T-helper 2 cell treated with Interferon-gamma antibody and Interleukin-4, amounts not matched to agents 5 μg/mL and 100 μg/mL, for 36 hours (primary cell): ENCODE results near the gene CAMSAP3.
"Not testable (repeated sequence)": the region's sequence is repeated elsewhere in the genome, so short reads cannot be mapped to it uniquely, and the experiment has no call there.

Experiments
- DNase-seq: peaks from one replicate; pipeline ENCODE4 v3.0.0; 2021; ENCODE audit warnings: low spot score
- H3K27ac Mint-ChIP-seq: one replicate; pipeline ENCODE4 v1.8.0; 2021; ENCODE audit warnings: mild to moderate bottlenecking, mixed read lengths
- H3K27me3 Mint-ChIP-seq: one replicate; pipeline ENCODE4 v1.8.0; 2021; ENCODE audit warnings: low read depth, mixed read lengths
- H3K36me3 Mint-ChIP-seq: one replicate; pipeline ENCODE4 v1.8.0; 2021; ENCODE audit warnings: low read depth, mixed read lengths
- H3K4me1 Mint-ChIP-seq: one replicate; pipeline ENCODE4 v1.8.0; 2021; ENCODE audit warnings: low read depth, mixed read lengths
- H3K4me3 Mint-ChIP-seq: one replicate; pipeline ENCODE4 v1.8.0; 2022; ENCODE audit warnings: mild to moderate bottlenecking, moderate library complexity, mixed read lengths
- H3K9me3 Mint-ChIP-seq: one replicate; pipeline ENCODE4 v1.8.0; 2021; ENCODE audit warnings: mixed read lengths

The CAMSAP3 gene

GRCh38 chr19:7561325-7561724 lies 34.3 kb upstream of the CAMSAP3 start:
- Mint-ChIP-seq H3K27ac (no peak overlapping the region), H3K27me3 (no peaks in the 10 kb centered on the region), H3K4me3 (no peak overlapping the region), H3K36me3 (peaks cover 24% of the 10 kb centered on the region), H3K9me3 (no peaks in the 10 kb centered on the region), H3K4me1 (no peaks in the 10 kb centered on the region)
- no peak for DNase-seq

- Mint-ChIP-seq H3K27me3 (no peaks in the 10 kb centered on the region), H3K36me3 (peaks cover 16% of the 10 kb centered on the region), H3K4me1 (no peaks in the 10 kb centered on the region), H3K27ac (no peak overlapping the region), H3K4me3 (no peak overlapping the region), H3K9me3 (no peaks in the 10 kb centered on the region)
- DNase-seq, result no peak
Observed at GRCh38 chr19:7562646-7563393, 32.8 kb upstream of the CAMSAP3 start.

DNA sequence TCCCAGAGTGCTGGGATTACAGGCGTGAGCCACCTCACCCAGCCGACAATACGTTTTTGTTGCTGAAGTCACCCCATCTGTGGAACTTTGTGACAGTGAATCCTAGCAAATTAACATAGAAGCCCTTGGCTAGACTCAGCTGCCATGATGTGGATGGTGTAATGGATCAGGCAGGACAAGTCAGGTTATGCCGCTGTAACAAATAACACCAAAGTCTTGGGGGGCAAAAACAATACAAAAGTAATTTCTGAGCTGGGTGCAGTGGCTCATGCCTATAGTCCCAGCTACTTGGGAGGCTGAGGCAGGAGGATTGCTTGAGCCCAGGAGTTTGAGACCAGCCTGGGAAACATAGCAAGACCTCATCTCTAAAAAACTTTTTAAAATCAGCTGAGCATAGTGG lies 30.8 kb upstream of the CAMSAP3 start:
- peaks cover 5% of the 10 kb centered on the region for H3K36me3 Mint-ChIP-seq
- H3K4me1 Mint-ChIP-seq, result no peaks in the 10 kb centered on the region
- H3K27me3 Mint-ChIP-seq, result no peaks in the 10 kb centered on the region
- no peak overlapping the region for H3K4me3 Mint-ChIP-seq
- no peak for DNase-seq
- no peak overlapping the region for H3K27ac Mint-ChIP-seq
- no peaks in the 10 kb centered on the region for H3K9me3 Mint-ChIP-seq

DNA sequence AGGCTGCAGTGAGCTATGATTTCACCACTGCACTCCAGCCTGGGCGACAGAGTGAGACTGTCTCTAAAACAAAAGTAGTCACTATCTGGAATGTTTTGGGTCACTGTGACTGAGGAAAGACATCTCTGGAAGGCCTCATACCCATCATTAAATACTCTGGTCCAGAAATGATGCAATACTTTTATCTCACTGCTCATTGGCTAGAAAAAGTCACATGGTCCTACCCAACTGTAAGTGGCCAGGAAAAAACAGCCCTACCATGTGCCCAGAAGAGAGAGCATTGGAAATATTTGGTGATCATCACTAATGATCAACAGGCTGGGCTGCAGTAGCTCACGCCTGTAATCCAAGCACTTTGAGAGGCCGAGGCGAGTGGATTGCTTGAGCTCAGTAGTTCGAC lies 30.3 kb upstream of the CAMSAP3 start:
- Mint-ChIP-seq H3K4me3 (no peak overlapping the region), H3K4me1 (no peaks in the 10 kb centered on the region), H3K27ac (no peak overlapping the region), H3K9me3 (no peaks in the 10 kb centered on the region), H3K36me3 (peaks cover 2% of the 10 kb centered on the region), H3K27me3 (no peaks in the 10 kb centered on the region)
- no peak for DNase-seq

GRCh38 chr19:7570761-7571160 lies 24.9 kb upstream of the CAMSAP3 start:
- Mint-ChIP-seq H3K9me3 (no peaks in the 10 kb centered on the region), H3K27ac (no peak overlapping the region), H3K36me3 (no peaks in the 10 kb centered on the region), H3K4me1 (no peaks in the 10 kb centered on the region), H3K4me3 (no peak overlapping the region), H3K27me3 (no peaks in the 10 kb centered on the region)
- DNase-seq, result no peak

DNA sequence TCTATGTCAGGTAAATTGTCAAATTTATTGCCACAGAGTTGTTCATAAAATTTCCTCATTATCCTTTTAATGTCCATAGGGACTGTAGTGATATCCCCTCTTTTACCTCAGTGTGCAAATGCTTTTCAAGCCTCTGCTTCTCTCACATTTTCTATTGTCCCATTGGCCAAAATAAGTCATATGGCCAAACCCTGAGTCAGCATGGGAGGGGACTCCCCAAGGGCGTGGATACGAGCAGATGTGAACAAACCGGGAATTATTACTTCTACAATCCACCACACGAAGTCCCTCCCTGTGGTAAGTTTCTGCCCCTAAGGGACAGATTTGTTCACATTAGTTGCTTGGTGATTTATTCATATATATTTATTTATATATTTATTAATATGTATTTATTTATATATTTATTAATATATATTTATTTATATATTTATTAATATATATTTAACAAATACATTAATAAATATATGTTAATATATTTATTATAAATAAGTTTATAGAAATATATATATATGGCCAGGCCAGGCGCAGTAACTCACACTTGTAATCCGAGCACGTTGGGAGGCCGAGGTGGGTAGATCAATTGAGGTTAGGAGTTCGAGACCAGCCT lies 20.1 kb upstream of the CAMSAP3 start:
- no peaks in the 10 kb centered on the region for H3K36me3 Mint-ChIP-seq
- no peaks in the 10 kb centered on the region for H3K27me3 Mint-ChIP-seq
- no peaks in the 10 kb centered on the region for H3K4me1 Mint-ChIP-seq
- H3K27ac Mint-ChIP-seq, result no peak overlapping the region
- no peak for DNase-seq
- H3K4me3 Mint-ChIP-seq, result no peak overlapping the region
- H3K9me3 Mint-ChIP-seq, result no peaks in the 10 kb centered on the region

- not testable (repeated sequence) for H3K9me3 Mint-ChIP-seq, DNase-seq
Observed at GRCh38 chr19:7577422-7577821, 18.2 kb upstream of the CAMSAP3 start.

GRCh38 chr19:7578127-7578526 lies 17.5 kb upstream of the CAMSAP3 start:
- no peaks in the 10 kb centered on the region for H3K36me3 Mint-ChIP-seq
- H3K4me1 Mint-ChIP-seq, result no peaks in the 10 kb centered on the region
- DNase-seq, result no peak
- no peak overlapping the region for H3K27ac Mint-ChIP-seq
- no peaks in the 10 kb centered on the region for H3K27me3 Mint-ChIP-seq
- no peaks in the 10 kb centered on the region for H3K9me3 Mint-ChIP-seq
- no peak overlapping the region for H3K4me3 Mint-ChIP-seq

More at GRCh38 chr19:7577422-7577821, 18.2 kb upstream of the CAMSAP3 start:
- not testable (repeated sequence) for H3K27me3 Mint-ChIP-seq, H3K36me3 Mint-ChIP-seq, H3K4me3 Mint-ChIP-seq, H3K4me1 Mint-ChIP-seq, H3K27ac Mint-ChIP-seq

GRCh38 chr19:7579182-7579581 lies 16.5 kb upstream of the CAMSAP3 start:
- no peaks in the 10 kb centered on the region for H3K9me3 Mint-ChIP-seq
- no peaks in the 10 kb centered on the region for H3K4me1 Mint-ChIP-seq
- no peak overlapping the region for H3K27ac Mint-ChIP-seq
- no peak overlapping the region for H3K4me3 Mint-ChIP-seq
- no peaks in the 10 kb centered on the region for H3K27me3 Mint-ChIP-seq
- no peaks in the 10 kb centered on the region for H3K36me3 Mint-ChIP-seq
- no peak for DNase-seq

GRCh38 chr19:7582446-7582845 lies 13.2 kb upstream of the CAMSAP3 start:
- Mint-ChIP-seq H3K4me1 (no peaks in the 10 kb centered on the region), H3K27ac (no peak overlapping the region), H3K36me3 (no peaks in the 10 kb centered on the region), H3K9me3 (no peaks in the 10 kb centered on the region), H3K4me3 (no peak overlapping the region), H3K27me3 (no peaks in the 10 kb centered on the region)
- DNase-seq, result no peak

- no peak overlapping the region for H3K4me3 Mint-ChIP-seq
- H3K36me3 Mint-ChIP-seq, result no peaks in the 10 kb centered on the region
- H3K9me3 Mint-ChIP-seq, result no peaks in the 10 kb centered on the region
- H3K4me1 Mint-ChIP-seq, result no peaks in the 10 kb centered on the region
- H3K27ac Mint-ChIP-seq, result no peak overlapping the region
- no peak for DNase-seq
- H3K27me3 Mint-ChIP-seq, result peaks cover 15% of the 10 kb centered on the region
Observed at GRCh38 chr19:7589822-7590221, 5.8 kb upstream of the CAMSAP3 start.

GRCh38 chr19:7590256-7590655 lies 5.4 kb upstream of the CAMSAP3 start:
- Mint-ChIP-seq H3K4me3 (no peak overlapping the region), H3K27me3 (peaks cover 18% of the 10 kb centered on the region), H3K27ac (no peak overlapping the region), H3K4me1 (peaks cover 2% of the 10 kb centered on the region), H3K9me3 (no peaks in the 10 kb centered on the region), H3K36me3 (no peaks in the 10 kb centered on the region)
- no peak for DNase-seq

DNA sequence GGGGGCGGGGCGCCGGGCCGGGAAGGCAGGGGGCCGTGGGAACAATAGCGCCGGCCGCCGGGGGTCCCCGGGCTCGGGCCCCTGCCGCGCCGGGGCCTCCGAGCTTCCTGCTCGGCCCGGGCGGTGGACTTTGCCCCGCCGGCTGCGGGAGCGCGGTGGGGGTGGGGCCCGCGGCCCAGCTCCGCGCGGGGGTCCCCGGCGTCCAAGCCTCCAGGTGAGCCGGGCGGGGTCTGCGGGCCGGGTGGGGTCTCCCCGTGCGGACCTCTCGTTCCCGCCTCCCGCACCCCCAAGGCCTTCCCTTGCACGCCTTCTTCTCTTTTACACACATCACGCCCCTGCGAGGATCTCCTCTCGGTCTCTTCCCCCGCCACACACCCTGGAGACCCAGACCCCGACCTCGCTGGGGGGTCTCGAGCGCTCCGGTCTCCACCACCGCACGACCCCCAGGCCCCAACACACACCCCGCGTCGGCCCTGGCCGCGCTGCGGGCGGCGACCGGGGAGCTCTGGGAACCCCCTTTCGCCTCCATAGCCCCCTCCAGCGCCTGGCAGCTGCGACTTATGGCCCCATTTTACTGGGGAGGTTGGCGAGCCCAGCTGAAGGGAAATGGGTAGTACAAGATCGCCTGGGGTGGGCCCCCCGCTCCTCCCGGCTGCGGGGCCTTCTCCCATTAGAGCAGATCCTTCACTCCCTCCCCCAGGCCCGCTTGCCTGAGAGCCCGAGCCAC lies 711 bp downstream of the CAMSAP3 start:
- Mint-ChIP-seq H3K9me3 (no peaks in the 10 kb centered on the region), H3K4me3 (peak overlapping the region; percentile 29), H3K27ac (no peak overlapping the region), H3K36me3 (no peaks in the 10 kb centered on the region), H3K4me1 (peaks cover 2% of the 10 kb centered on the region), H3K27me3 (peaks cover 40% of the 10 kb centered on the region)
- no peak for DNase-seq

GRCh38 chr19:7597689-7598088 lies 2.0 kb downstream of the CAMSAP3 start:
- Mint-ChIP-seq H3K36me3 (no peaks in the 10 kb centered on the region), H3K27ac (no peak overlapping the region), H3K4me1 (peaks cover 2% of the 10 kb centered on the region), H3K4me3 (no peak overlapping the region), H3K9me3 (no peaks in the 10 kb centered on the region), H3K27me3 (peaks cover 40% of the 10 kb centered on the region)
- no peak for DNase-seq
